Loucy (cell line): ENCODE results near the gene UCMA.

ENCODE experiments used
- H2AFZ ChIP-seq: fragments of 200-600 bp; sonication (generic); 2 replicates; pipeline ENCODE4 v1.6.0; 2016; ENCODE audit warnings: antibody characterized with exemption, mild to moderate bottlenecking, low read length, moderate library complexity
- H3F3A ChIP-seq: fragments of 200-600 bp; 2 replicates; pipeline ENCODE4 v1.6.0; 2016; ENCODE audit warnings: antibody characterized with exemption, low read depth, mild to moderate bottlenecking
- H3K27me3 ChIP-seq: fragments of 200-600 bp; sonication (generic); 2 replicates; pipeline ENCODE4 v1.6.1; 2014; ENCODE audit warnings: low read length, mild to moderate bottlenecking; ENCODE audit not compliant: insufficient read depth, poor library complexity, severe bottlenecking
- H3K36me3 ChIP-seq: fragments of 200-600 bp; sonication (generic); 2 replicates; pipeline ENCODE4 v1.6.1; 2016; ENCODE audit warnings: low read length; ENCODE audit not compliant: insufficient read depth
- H3K4me1 ChIP-seq: fragments of 200-600 bp; sonication (generic); 2 replicates; pipeline ENCODE4 v1.5.1; 2014; ENCODE audit warnings: low read length, mild to moderate bottlenecking; ENCODE audit not compliant: insufficient read depth, poor library complexity, severe bottlenecking
- H3K4me2 ChIP-seq: fragments of 200-600 bp; sonication (generic); 2 replicates; pipeline ENCODE4 v1.6.0; 2014; ENCODE audit warnings: antibody characterized with exemption, low read length, low read depth, mild to moderate bottlenecking; ENCODE audit not compliant: poor library complexity, severe bottlenecking
- H3K4me3 ChIP-seq: fragments of 200-600 bp; sonication (generic); 2 replicates; pipeline ENCODE4 v1.5.1; 2014; ENCODE audit warnings: low read length, mild to moderate bottlenecking, mixed read lengths; ENCODE audit not compliant: poor library complexity, severe bottlenecking
- H3K79me2 ChIP-seq: fragments of 200-600 bp; sonication (generic); 2 replicates; pipeline ENCODE4 v1.6.1; 2014; ENCODE audit warnings: low read length; ENCODE audit not compliant: insufficient read depth
- H3K9ac ChIP-seq: fragments of 200-600 bp; sonication (generic); 2 replicates; pipeline ENCODE4 v1.6.0; 2014; ENCODE audit warnings: mild to moderate bottlenecking, low read depth, low read length, moderate library complexity; ENCODE audit not compliant: poor library complexity, severe bottlenecking
- H3K9me2 ChIP-seq: fragments of 200-600 bp; sonication (generic); replicated peaks from 2 replicates; pipeline ENCODE4 v1.6.1; 2016; ENCODE audit warnings: low read depth, low read length, mixed read lengths
- H3K9me3 ChIP-seq: fragments of 200-600 bp; sonication (generic); 2 replicates; pipeline ENCODE4 v1.6.1; 2014; ENCODE audit warnings: mild to moderate bottlenecking, antibody characterized with exemption, low read length, low read depth; ENCODE audit not compliant: insufficient read depth
- H4K20me1 ChIP-seq: fragments of 200-600 bp; sonication (generic); 2 replicates; pipeline ENCODE4 v1.6.0; 2014; ENCODE audit warnings: antibody characterized with exemption, low read length, mild to moderate bottlenecking; ENCODE audit not compliant: insufficient read depth, poor library complexity, severe bottlenecking
- CTCF ChIP-seq: fragments of 200-600 bp; sonication (generic); conservative IDR thresholded peaks from 2 replicates; pipeline ENCODE4 v1.5.1; 2014; ENCODE audit warnings: mild to moderate bottlenecking, antibody characterized with exemption, low read length
- EZH2phosphoT487 ChIP-seq: fragments of 200-600 bp; IDR thresholded peaks from 2 replicates; pipeline ENCODE4 v1.6.1; 2018; ENCODE audit warnings: antibody characterized with exemption, mild to moderate bottlenecking, moderate library complexity, borderline replicate concordance

The UCMA gene

GRCh38 chr10:13222151-13222550, 12.0 kb downstream of the UCMA start:
- Histone ChIP-seq H3K27me3 (no peaks in the 10 kb centered on the region), H3K4me1 (no peaks in the 10 kb centered on the region)
- TF ChIP-seq CTCF (no peak), EZH2phosphoT487 (no peak)

GRCh38 chr10:13221572-13221971, 12.6 kb downstream of the UCMA start:
- no peak for TF ChIP-seq CTCF
- TF ChIP-seq EZH2phosphoT487, result no peak

More at GRCh38 chr10:13222151-13222550, 12.0 kb downstream of the UCMA start:
- Histone ChIP-seq H4K20me1 (no peaks in the 10 kb centered on the region), H3K9me2 (no peaks in the 10 kb centered on the region), H3K4me2 (no peak overlapping the region), H3F3A (no peaks in the 10 kb centered on the region), H3K9me3 (no peaks in the 10 kb centered on the region), H3K9ac (no peak overlapping the region), H3K79me2 (no peaks in the 10 kb centered on the region), H3K36me3 (no peaks in the 10 kb centered on the region), H2AFZ (no peak overlapping the region), H3K4me3 (no peak overlapping the region)

GRCh38 chr10:13219685-13220670, 14.2 kb downstream of the UCMA start:
- Histone ChIP-seq H3K4me1 (no peaks in the 10 kb centered on the region), H3K4me3 (no peak overlapping the region), H3K9me3 (no peaks in the 10 kb centered on the region), H3K4me2 (no peak overlapping the region), H3K27me3 (no peaks in the 10 kb centered on the region), H3K9me2 (no peaks in the 10 kb centered on the region), H2AFZ (no peak overlapping the region), H3K36me3 (no peaks in the 10 kb centered on the region), H4K20me1 (no peaks in the 10 kb centered on the region), H3F3A (no peaks in the 10 kb centered on the region), H3K9ac (no peak overlapping the region), H3K79me2 (no peaks in the 10 kb centered on the region)
- TF ChIP-seq EZH2phosphoT487 (no peak), CTCF (no peak)

More at GRCh38 chr10:13221572-13221971, 12.6 kb downstream of the UCMA start:
- no peaks in the 10 kb centered on the region for H3K9me3 ChIP-seq
- no peaks in the 10 kb centered on the region for H4K20me1 ChIP-seq
- no peaks in the 10 kb centered on the region for H3K4me1 ChIP-seq
- H3K4me3 ChIP-seq, result no peak overlapping the region
- no peaks in the 10 kb centered on the region for H3K36me3 ChIP-seq
- H3K79me2 ChIP-seq, result no peaks in the 10 kb centered on the region
- no peaks in the 10 kb centered on the region for H3K27me3 ChIP-seq
- no peak overlapping the region for H2AFZ ChIP-seq
- no peaks in the 10 kb centered on the region for H3F3A ChIP-seq
- H3K9me2 ChIP-seq, result no peaks in the 10 kb centered on the region
- no peak overlapping the region for H3K4me2 ChIP-seq
- H3K9ac ChIP-seq, result no peak overlapping the region
